Measurements from ENCODE around the gene DIAPH2. TPM values are rescaled to one million over a fixed set of nuclear protein-coding genes. Genes with fewer than 3 reads are reported as not detected.
"Not testable (repeated sequence)": the region's sequence is repeated elsewhere in the genome, so short reads cannot be mapped to it uniquely, and the experiment has no call there.

The DIAPH2 gene
- total RNA-seq, 1 experiment from 2014 or later = 15.9 TPM

GRCh38 chrX:96846841-96847240 is 162.2 kb downstream of the DIAPH2 start:
- no peak for TF ChIP-seq ZNF281 (CRISPR knock-in tag; IDR thresholded peaks at IDR 0.05)
- TF ChIP-seq CREM (CRISPR knock-in tag; IDR thresholded peaks at IDR 0.05) = no peak
- TF ChIP-seq E2F5 (CRISPR knock-in tag; IDR thresholded peaks at IDR 0.05) = no peak
- TF ChIP-seq AFF4 (CRISPR knock-in tag; IDR thresholded peaks at IDR 0.05; ENCODE audit: borderline replicate concordance) = no peak
- no peak for TF ChIP-seq ZNF416 (CRISPR knock-in tag; IDR thresholded peaks at IDR 0.05)
- no peak for TF ChIP-seq MYBL2 (CRISPR knock-in tag; IDR thresholded peaks at IDR 0.05)
- no peak for TF ChIP-seq NFYB (CRISPR knock-in tag; conservative IDR thresholded peaks at IDR 0.05; ENCODE audit: low read depth)
- no peak for TF ChIP-seq NFATC4 (CRISPR knock-in tag; IDR thresholded peaks at IDR 0.05)
- TF ChIP-seq ETV6 (CRISPR knock-in tag; IDR thresholded peaks at IDR 0.05) = no peak
- TF ChIP-seq MXD4 (CRISPR knock-in tag; IDR thresholded peaks at IDR 0.05; ENCODE audit: borderline replicate concordance) = no peak
- no peak for TF ChIP-seq MAX (CRISPR knock-in tag; IDR thresholded peaks at IDR 0.05)
- no peak for TF ChIP-seq ZNF232 (CRISPR knock-in tag; IDR thresholded peaks at IDR 0.05)
- no peak for TF ChIP-seq CDX4 (CRISPR knock-in tag; IDR thresholded peaks at IDR 0.05; ENCODE audit: borderline replicate concordance)
- TF ChIP-seq MLX (CRISPR knock-in tag; IDR thresholded peaks at IDR 0.05) = no peak
- no peak for TF ChIP-seq TCF7 (CRISPR knock-in tag; IDR thresholded peaks at IDR 0.05; ENCODE audit: low read depth)
- no peak for TF ChIP-seq RORB (CRISPR knock-in tag; IDR thresholded peaks at IDR 0.05)
- TF ChIP-seq ZNF423 (CRISPR knock-in tag; IDR thresholded peaks at IDR 0.05) = no peak
- no peak for TF ChIP-seq ESRRA (CRISPR knock-in tag; IDR thresholded peaks at IDR 0.05; ENCODE audit: borderline replicate concordance)
- no peak for TF ChIP-seq E2F4 (CRISPR knock-in tag; IDR thresholded peaks at IDR 0.05; ENCODE audit: borderline replicate concordance, low read depth)
- Mint-ChIP-seq H3K36me3 (no peaks in the 10 kb centered on the region), H3K9me3 (no peaks in the 10 kb centered on the region), H3K27me3 (ENCODE audit: low read depth) (no peaks in the 10 kb centered on the region), H3K27ac (0 out of 2 replicates have a peak overlapping the region, but pooled peaks have one; percentile 36), H3K4me3 (no peak overlapping the region), H3K4me1 (peaks cover 37% of the 10 kb centered on the region)
- no peak for DNase-seq (ENCODE audit: low spot score)
- ChIA-PET CTCF (no interaction called here), POLR2A (no interaction called here)
- ATAC-seq = peak; percentile 60

GRCh38 chrX:96859422-96859821 is 174.8 kb downstream of the DIAPH2 start:
- H3K36me3 Mint-ChIP-seq; DNase-seq (ENCODE audit: low spot score); H3K27me3 Mint-ChIP-seq (ENCODE audit: low read depth); H3K4me1 Mint-ChIP-seq; H3K9me3 Mint-ChIP-seq; CTCF ChIA-PET; POLR2A ChIA-PET; H3K27ac Mint-ChIP-seq; ATAC-seq; H3K4me3 Mint-ChIP-seq: not testable (repeated sequence)
